A549 (cell line): ENCODE results near the gene CNPY4. TPM values are rescaled to one million over a fixed set of nuclear protein-coding genes. Genes with fewer than 3 reads are reported as not detected.

Experiments used
- ATAC-seq, 2 experiments: fragments of 200-7000 bp in 1 of 2; fragments of >200 bp in 1 of 2; cut with Nextera tagmentation in 1 of 2; cut with Tn5 transposase in 1 of 2; 3 replicates each; pipeline versions ENCODE4 v1.8.0 to v1.9.1; 2018 to 2020; ENCODE audit warnings: mild to moderate bottlenecking in 1 of 2, moderate library complexity in 1 of 2
- CTCF ChIA-PET: fragments of 300-600 bp; sonication (Branson Sonifier 250); formaldehyde crosslinking; extraction: SDS; loops from one replicate; lab custom pipeline; 2021; ENCODE audit warnings: antibody characterized with exemption, inconsistent platforms; lab: Yijun Ruan, JAX
- POLR2A ChIA-PET: fragments of 350-600 bp; formaldehyde crosslinking; extraction: SDS; loops from one replicate; lab custom pipeline; 2021; ENCODE audit warnings: antibody characterized with exemption, inconsistent platforms; lab: Yijun Ruan, JAX
- DNase-seq, 2 experiments: peaks; one replicate each; pipeline versions ENCODE4 v3.0.0 to v3.0.0-alpha.2; 2011 to 2016; ENCODE audit warnings: low read depth in 1 of 2, low spot score in 1 of 2
- FAIRE-seq: peaks from 2 replicates; lab custom pipeline; 2011; peaks lifted over from hg19 to GRCh38; lab: Jason Lieb, UNC
- H3K27ac ChIP-seq, 2 experiments: fragments of >200 bp; sonication (Bioruptor Twin); formaldehyde crosslinking; 3 replicates each; pipeline ENCODE4 v1.5.1; 2016 to 2017
- H3K4me1 ChIP-seq: fragments of >200 bp; sonication (Bioruptor Twin); formaldehyde crosslinking; 3 replicates; pipeline ENCODE4 v1.6.1; 2016
- H3K4me2 ChIP-seq: fragments of >200 bp; sonication (Bioruptor Twin); formaldehyde crosslinking; 3 replicates; pipeline ENCODE4 v1.6.1; 2016
- H3K4me3 ChIP-seq: fragments of >200 bp; sonication (Bioruptor Twin); formaldehyde crosslinking; 3 replicates; pipeline ENCODE4 v1.5.1; 2016
- H3K9me3 ChIP-seq: fragments of >200 bp; sonication (Bioruptor Twin); formaldehyde crosslinking; 3 replicates; pipeline ENCODE4 v1.6.1; 2016
- BCL3 ChIP-seq: fragments of >200 bp; sonication (Bioruptor Twin); formaldehyde crosslinking; IDR thresholded peaks from 3 replicates; pipeline ENCODE4 v1.6.1; 2016
- CTCF ChIP-seq: fragments of >200 bp; sonication (Bioruptor Twin); formaldehyde crosslinking; IDR thresholded peaks from 3 replicates; pipeline ENCODE4 v1.5.1; 2016
- EHF ChIP-seq: fragments of 250-450 bp; sonication (Bioruptor Pico); IDR thresholded peaks from 2 replicates; pipeline ENCODE4 v1.5.0; 2020; ENCODE audit warnings: mild to moderate bottlenecking
- EHMT2 ChIP-seq: fragments of 200-600 bp; sonication (generic); IDR thresholded peaks from 2 replicates; pipeline ENCODE4 v1.6.1; 2016; ENCODE audit warnings: antibody characterized with exemption, low read depth, mild to moderate bottlenecking, moderate library complexity
- ELK1 ChIP-seq: fragments of 150-350 bp; IDR thresholded peaks from 2 replicates; pipeline ENCODE4 v1.6.1; 2014; ENCODE audit warnings: low read depth, mild to moderate bottlenecking, low read length
- ESRRA ChIP-seq: fragments of 150-350 bp; IDR thresholded peaks from 2 replicates; pipeline ENCODE4 v1.6.1; 2014; ENCODE audit warnings: mild to moderate bottlenecking, low read length, borderline replicate concordance
- FOSL2 ChIP-seq, 2 experiments: fragments of 450-650 bp in 1 of 2; fragments of >200 bp in 1 of 2; sonication (Bioruptor Twin) in 1 of 2; formaldehyde crosslinking; IDR thresholded peaks; 2 replicates each; pipeline versions ENCODE4 v1.5.0 to v1.6.1; 2016 to 2020; ENCODE audit warnings: mild to moderate bottlenecking in 1 of 2, moderate library complexity in 1 of 2
- HOXB5 ChIP-seq: fragments of 250-450 bp; sonication (Bioruptor Pico); IDR thresholded peaks from 2 replicates; pipeline ENCODE4 v1.5.0; 2020; ENCODE audit warnings: mild to moderate bottlenecking, moderate library complexity
- JUN ChIP-seq, 2 experiments: fragments of >200 bp; sonication (Bioruptor Twin); formaldehyde crosslinking; IDR thresholded peaks; 2 replicates in 1 of 2; 3 replicates in 1 of 2; pipeline ENCODE4 v1.6.1; 2016 to 2017
- JUNB ChIP-seq: fragments of >200 bp; sonication (Bioruptor Twin); formaldehyde crosslinking; IDR thresholded peaks from 2 replicates; pipeline ENCODE4 v1.6.1; 2016
- MAX ChIP-seq: IDR thresholded peaks from 2 replicates; pipeline ENCODE4 v1.6.1; 2012
- MAZ ChIP-seq: fragments of 150-350 bp; IDR thresholded peaks from 2 replicates; pipeline ENCODE4 v1.6.1; 2014; ENCODE audit warnings: antibody characterized with exemption, low read depth, low read length, borderline replicate concordance
- POLR2AphosphoS2 ChIP-seq: conservative IDR thresholded peaks from 2 replicates; pipeline ENCODE4 v1.6.1; 2012; ENCODE audit warnings: low read length, improper control_type of control experiment, inconsistent platforms
- REST ChIP-seq: fragments of 200-600 bp; sonication (generic); IDR thresholded peaks from 2 replicates; pipeline ENCODE4 v1.6.1; 2016; ENCODE audit warnings: antibody characterized with exemption, mild to moderate bottlenecking, moderate library complexity
- TFCP2L1 ChIP-seq: fragments of 250-450 bp; sonication (Bioruptor Pico); IDR thresholded peaks from 2 replicates; pipeline ENCODE4 v1.5.0; 2021; ENCODE audit warnings: mild to moderate bottlenecking
- ZNF302 ChIP-seq: fragments of 250-450 bp; sonication (Bioruptor Pico); IDR thresholded peaks from 2 replicates; pipeline ENCODE4 v1.9.0; 2021; ENCODE audit warnings: inconsistent platforms, mild to moderate bottlenecking, moderate library complexity
- WGBS: methylation state at CpG from one replicate; pipeline ENCODE4 v1.1.6; 2017; ENCODE audit errors: missing lambda C conversion rate; 5-methylcytosine and 5-hydroxymethylcytosine counted together
- polyA plus RNA-seq, 4 experiments: library from polyadenylated mRNA; depleted of rRNA in 3 of 4; stranded (reverse); fragments of >200 nt; fragmentation: RNase III in 1 of 4; extraction: RNeasy Plus Mini Kit Qiagen cat#74134 plus additional on column Dnase treatment in 1 of 4; gene quantifications; 2 replicates in 3 of 4; 3 replicates in 1 of 4; pipeline ENCODE4 v1.2.3, GENCODE V29; 2011 to 2017

The CNPY4 gene
- polyA plus RNA-seq, 2 of the 4 experiments (the other 2 are of a cell fraction), result 11.7 to 22.8 TPM

- no peak for TF ChIP-seq ELK1
- TF ChIP-seq JUN (IDR thresholded peaks at IDR 0.05), result 0 out of 5 replicates have a peak, but pooled peaks of 1 of the 2 experiments have one; percentile 27
- TF ChIP-seq TFCP2L1, result peak; percentile 84; the same call in 1 of the 2 replicates
- no peak for TF ChIP-seq CTCF
- no peak for TF ChIP-seq ESRRA
- TF ChIP-seq REST, result no peak
- 0 out of 2 replicates have a peak, but pooled peaks have one; percentile 25 for TF ChIP-seq EHF (CRISPR knock-in tag)
These were observed 27.8 kb upstream of the CNPY4 start (continued) for GRCh38 chr7:100091411-100092181.

- Histone ChIP-seq H3K4me1 (peaks cover 14% of the 10 kb centered on the region), H3K27ac (no peak overlapping the region), H3K4me2 (no peak overlapping the region), H3K4me3 (no peak overlapping the region), H3K9me3 (no peaks in the 10 kb centered on the region)
- ATAC-seq, result no peak
- no peak for FAIRE-seq
- CTCF ChIA-PET, result no interaction called here
- DNase-seq, result no peak
- POLR2A ChIA-PET, result interaction anchor here (1.4 kb wide), 1 partner anchor 9 kb away, joined by 3 read pairs; the partner anchor contains the start of genes AP4M1 and MCM7
- TF ChIP-seq JUNB, result no peak
- TF ChIP-seq ZNF302 (CRISPR knock-in tag), result no peak
- TF ChIP-seq HOXB5 (CRISPR knock-in tag), result no peak
- no peak for TF ChIP-seq EHMT2
- no peak for TF ChIP-seq MAZ
- TF ChIP-seq POLR2AphosphoS2, result 0 out of 2 replicates have a peak, but pooled peaks have one; percentile 48
- TF ChIP-seq FOSL2 (IDR thresholded peaks at IDR 0.05), result no peak
- no peak for TF ChIP-seq FOSL2 (CRISPR knock-in tag; IDR thresholded peaks at IDR 0.05)
- TF ChIP-seq MAX, result 0 out of 2 replicates have a peak, but pooled peaks have one; percentile 11
- TF ChIP-seq, all 56 proteins: peak for 2
- 85% methylated on average over 8 of the region's 8 CpGs for WGBS
These were observed 26.4 kb upstream of the CNPY4 start for GRCh38 chr7:100093054-100093453.

GRCh38 chr7:100093498-100093897, 25.9 kb upstream of the CNPY4 start:
- ATAC-seq, result peak in 1 of 2 experiments; percentile 1; a peak in 1 of 6 replicates
- H3K4me1 ChIP-seq, result peaks cover 10% of the 10 kb centered on the region
- TF ChIP-seq BCL3 (0 out of 3 replicates have a peak, but pooled peaks have one; percentile 2), EHF (CRISPR knock-in tag) (no peak)
- TF ChIP-seq, all 56 proteins: peak for 1
- ChIA-PET CTCF (no interaction called here), POLR2A (interaction anchor here (1.4 kb wide), 1 partner anchor 8 kb away, joined by 3 read pairs; the partner anchor contains the start of genes AP4M1 and MCM7)
- Histone ChIP-seq H3K9me3 (no peaks in the 10 kb centered on the region), H3K4me2 (no peak overlapping the region), H3K4me3 (no peak overlapping the region), H3K27ac (no peak overlapping the region)
- WGBS, result 86% methylated on average over 13 of the region's 13 CpGs
- FAIRE-seq (no peak), DNase-seq (no peak)
